GM19468 (cell line): Measurements from ENCODE around the gene LRRC49.
"Not testable (repeated sequence)": the region's sequence is repeated elsewhere in the genome, so short reads cannot be mapped to it uniquely, and the experiment has no call there.

ENCODE experiments used
- ATAC-seq: cut with Tn5 transposase; IDR thresholded peaks from one replicate; pipeline ENCODE4 v1.9.1; 2021; ENCODE audit warnings: mild to moderate bottlenecking, moderate library complexity, moderate number of reproducible peaks; ENCODE audit not compliant: unreplicated experiment; ENCODE audit errors: extremely low read depth

Gene LRRC49

GRCh38 chr15:71044006-71044405 is 151.4 kb downstream of the LRRC49 start:
- ATAC-seq: no peak

- not testable (repeated sequence) for ATAC-seq
These were observed 153.5 kb downstream of the LRRC49 start for GRCh38 chr15:71046146-71046545.

DNA sequence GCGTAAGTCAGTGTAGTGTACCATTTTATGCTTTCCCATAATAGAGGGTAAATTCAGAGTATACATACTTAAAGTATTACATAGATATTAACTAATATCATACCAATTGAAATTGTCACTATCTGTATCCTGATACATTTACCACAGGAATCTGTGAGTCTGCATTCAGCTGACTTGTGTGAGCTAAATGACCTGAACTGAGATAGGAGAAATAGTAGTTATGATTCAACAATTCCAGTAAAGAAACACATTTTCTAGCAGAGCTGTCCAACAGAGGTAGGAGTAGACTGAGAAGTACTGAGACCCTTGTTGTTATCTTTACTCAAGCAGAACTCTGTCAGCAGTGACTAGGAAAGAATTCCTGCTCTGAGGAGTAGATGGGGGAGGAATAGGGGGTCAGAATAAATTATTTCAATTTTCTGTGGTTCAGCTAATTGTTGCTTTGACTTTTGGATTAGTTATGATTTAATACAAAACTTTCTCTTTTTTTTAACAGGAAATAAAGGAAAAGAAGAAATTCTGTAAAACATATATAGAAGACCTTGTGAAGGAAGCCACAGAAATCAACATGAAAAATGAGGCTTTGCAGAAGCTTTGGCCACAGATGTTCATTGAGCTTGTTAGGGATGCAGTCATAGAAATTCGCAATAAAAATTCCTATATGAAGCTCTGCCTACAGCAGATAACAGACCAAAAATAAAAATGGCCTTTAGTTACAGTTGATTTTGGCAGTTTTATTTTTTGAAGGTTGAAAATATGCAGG is 156.5 kb downstream of the LRRC49 start:
- ATAC-seq: no peak

DNA sequence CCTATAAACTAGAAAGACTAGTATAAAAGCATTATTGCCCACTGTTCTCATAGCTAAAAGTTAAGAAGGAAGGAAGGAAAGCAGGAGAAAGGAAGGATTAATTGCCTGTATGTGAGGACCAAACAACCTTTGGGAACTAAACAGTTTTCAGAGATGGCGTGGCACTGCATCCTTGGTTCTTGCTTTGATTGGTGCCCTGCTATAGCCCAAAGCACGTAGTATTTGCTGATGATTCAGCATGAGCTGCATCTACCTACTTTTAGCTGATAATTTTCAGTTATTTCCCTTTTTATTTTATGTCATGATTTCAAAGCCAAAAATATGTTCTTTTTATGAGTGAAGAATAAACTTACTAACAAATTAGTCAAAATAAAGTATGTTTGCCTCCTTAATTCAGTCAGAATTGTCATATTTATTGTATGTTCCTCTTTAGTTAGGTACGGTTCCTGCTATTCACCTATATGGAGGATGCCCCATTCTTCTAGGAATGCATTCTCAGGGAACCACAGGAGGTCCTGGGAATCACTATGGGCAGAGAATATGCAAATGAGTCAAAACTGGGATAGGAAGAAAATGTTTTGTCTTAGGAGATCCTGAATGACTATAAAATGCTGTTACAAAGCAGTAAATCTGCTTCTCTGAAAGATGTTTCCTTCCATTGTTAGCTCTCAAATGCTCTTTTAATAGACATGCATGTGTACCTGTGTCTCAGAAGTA is 157.2 kb downstream of the LRRC49 start:
- ATAC-seq: no peak

DNA sequence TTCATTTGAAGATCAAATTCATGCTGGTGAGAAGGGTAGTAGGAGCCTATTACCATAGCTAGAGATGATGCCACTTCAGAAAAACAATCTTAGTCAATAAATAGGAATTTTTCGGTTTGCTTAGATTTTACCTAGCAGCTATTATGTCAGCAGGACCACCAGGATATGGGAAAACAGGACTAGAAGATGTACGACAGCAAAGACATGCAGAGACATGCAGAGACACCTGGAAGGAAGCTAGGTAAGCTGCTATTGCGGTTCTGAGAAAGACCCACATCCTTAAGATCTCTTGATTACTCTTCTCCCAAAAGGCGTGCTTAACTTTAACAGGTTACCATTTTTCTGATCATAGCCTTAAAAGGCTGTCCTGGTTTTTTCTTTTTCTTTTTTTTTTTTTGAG is 157.8 kb downstream of the LRRC49 start:
- ATAC-seq: no peak

DNA sequence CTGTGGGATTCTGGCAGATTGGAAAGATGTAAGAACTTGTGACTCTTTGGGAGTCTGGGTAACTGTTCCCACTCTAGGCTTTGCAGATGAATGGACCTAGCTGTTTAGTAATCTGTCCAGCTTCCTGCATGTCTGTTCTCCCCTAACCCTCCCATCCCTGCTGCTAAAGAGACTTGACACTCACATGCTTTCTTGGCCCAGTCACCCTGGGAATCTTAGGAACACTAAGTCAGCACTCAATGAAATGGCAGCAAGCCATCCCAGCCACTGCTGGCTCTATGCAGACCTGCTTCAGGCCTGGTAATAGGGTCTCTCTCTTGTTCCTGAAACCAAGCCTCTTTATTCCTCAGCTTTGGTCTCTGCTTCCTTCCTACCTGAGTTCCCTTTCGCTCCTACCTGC is 158.9 kb downstream of the LRRC49 start:
- no peak for ATAC-seq

DNA sequence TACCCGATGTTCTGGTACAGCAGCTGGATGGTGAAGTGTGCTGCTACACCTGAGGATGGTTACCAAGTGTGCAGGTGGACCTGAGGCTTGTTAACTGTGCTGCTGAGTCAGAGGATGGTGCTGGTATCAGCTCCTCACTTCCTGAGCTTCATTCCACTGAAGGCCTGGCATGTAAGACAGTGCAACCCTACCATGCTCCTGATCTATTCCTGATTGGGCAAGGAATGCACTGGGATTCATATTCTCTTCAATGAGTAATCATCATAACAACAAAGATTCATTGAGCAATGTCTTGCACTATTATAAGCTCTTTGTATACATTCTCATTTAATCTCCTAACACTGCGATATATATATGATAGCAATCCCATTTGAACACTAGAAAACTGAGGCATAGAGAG is 159.7 kb downstream of the LRRC49 start:
- ATAC-seq: no peak

GRCh38 chr15:71054286-71054952 is 161.8 kb downstream of the LRRC49 start:
- no peak for ATAC-seq

- no peak for ATAC-seq
These were observed 162.8 kb downstream of the LRRC49 start for GRCh38 chr15:71055461-71055860.

DNA sequence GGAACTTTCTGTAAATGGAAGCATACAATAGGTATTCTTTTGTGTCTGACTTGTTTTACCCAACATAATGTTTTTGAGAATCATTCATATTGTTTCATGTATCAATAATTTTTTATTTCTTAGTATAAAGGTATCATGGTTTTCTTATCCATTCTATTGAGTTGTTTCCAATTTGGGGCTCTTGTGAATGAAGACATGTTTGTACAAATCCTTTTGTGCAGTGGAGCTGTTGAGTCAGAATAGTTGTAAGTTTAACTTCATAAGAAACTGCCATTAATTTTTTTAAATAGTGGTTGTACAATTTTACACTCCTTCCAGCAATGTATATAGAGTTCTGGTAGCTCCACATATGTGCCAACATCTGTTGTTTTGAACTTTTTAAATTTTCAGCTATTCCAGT is 163.5 kb downstream of the LRRC49 start:
- ATAC-seq: no peak

- no peak for ATAC-seq
These were observed 164.5 kb downstream of the LRRC49 start for GRCh38 chr15:71057143-71057542.

- no peak for ATAC-seq
These were observed 165.0 kb downstream of the LRRC49 start for GRCh38 chr15:71057581-71057980.

- no peak for ATAC-seq
These were observed 168.4 kb downstream of the LRRC49 start for GRCh38 chr15:71060983-71061382.

DNA sequence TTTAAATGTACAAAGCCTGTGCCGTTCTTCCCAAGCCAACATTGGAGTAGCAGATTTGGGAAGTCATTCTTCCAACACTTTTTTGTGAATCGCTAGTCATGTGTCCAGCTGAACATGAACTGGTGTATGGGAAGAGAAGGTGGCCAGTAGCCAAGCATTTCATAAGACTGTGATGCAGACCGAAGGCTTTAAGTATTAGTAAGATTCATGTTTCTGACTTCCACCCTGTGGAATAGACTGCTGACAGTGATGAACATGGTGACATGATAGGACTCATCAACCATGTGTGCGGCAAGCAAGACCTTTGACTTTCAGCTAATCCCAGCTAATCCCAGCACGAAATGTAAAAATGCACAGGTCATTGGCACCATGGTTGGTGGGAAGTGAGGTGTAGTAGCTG is 174.4 kb downstream of the LRRC49 start:
- ATAC-seq: no peak

GRCh38 chr15:71069693-71070092 is 177.1 kb downstream of the LRRC49 start:
- no peak for ATAC-seq

GRCh38 chr15:71071529-71071928 is 178.9 kb downstream of the LRRC49 start:
- ATAC-seq: no peak

- ATAC-seq: no peak
These were observed 179.8 kb downstream of the LRRC49 start for GRCh38 chr15:71072423-71072822.

DNA sequence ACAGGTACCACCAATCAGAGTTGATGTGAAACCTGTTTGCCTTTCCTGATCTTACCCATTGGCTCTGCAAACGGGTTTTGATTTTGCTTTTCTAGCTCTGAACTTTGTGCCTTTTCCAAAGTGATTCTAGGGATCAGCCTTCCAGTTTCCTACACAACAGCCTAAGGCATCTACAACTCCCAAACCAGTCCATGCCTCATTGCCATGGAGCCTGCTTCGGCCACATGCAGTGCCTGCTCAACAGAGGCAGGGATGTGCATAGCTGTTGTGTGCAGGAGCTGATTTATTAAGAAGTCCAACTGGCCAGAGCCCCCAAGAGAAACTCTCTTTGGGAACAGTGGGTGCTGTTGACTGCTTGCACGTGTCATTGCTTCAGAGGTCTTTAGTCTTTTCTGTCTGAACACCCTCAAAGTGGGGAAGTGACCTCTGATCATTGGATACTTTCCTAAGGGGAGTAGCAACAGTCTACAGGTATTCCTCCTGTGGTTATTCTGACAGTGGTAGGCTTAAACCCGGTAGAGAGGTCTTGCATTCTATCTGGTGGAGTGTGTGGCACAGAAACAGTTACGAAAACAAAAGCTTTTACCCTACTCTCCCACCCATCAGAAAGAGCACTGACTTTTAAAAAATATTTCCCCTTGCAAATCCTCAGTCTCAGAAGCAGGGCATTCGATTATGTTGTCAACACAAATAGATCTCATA is 186.0 kb downstream of the LRRC49 start:
- ATAC-seq: no peak

DNA sequence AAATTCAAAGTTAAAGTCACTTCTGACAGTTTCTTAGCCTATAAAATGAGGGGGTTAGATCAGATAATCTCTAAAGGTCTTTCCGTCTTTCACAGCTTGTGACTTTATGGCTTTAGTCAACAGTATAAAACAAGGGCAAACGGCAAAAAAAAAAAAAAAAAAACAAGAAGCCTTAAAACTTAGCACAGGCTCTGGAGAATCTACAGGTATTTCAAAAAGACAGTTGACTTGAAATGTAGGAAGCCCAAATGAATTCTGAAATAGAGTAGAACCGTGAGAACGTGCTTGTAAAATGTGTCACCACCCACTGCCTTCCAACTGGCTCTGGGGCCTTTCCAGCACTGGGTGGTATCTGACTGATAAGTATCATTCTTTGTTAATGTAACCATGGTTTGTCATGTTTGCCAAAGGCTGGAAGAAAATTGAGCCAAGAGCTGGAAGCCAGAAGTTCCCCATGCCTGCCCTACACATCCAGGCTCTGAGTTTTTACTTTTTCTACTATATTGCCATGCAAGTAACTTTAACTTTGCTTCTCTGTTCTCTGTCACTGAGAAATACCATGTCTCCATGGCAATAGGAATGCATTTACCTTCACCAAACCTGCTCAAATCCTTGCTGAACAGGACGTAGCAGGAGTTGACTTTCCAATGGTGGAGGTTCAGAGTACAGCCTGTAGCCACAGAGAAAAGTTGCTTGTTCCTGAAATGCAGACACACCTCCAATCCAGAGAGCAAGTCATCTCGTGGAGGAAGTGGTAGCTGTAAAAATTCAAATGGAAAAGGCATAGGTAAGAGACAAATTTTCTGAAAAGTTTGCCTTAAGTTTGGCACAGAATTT is 186.8 kb downstream of the LRRC49 start:
- no peak for ATAC-seq

DNA sequence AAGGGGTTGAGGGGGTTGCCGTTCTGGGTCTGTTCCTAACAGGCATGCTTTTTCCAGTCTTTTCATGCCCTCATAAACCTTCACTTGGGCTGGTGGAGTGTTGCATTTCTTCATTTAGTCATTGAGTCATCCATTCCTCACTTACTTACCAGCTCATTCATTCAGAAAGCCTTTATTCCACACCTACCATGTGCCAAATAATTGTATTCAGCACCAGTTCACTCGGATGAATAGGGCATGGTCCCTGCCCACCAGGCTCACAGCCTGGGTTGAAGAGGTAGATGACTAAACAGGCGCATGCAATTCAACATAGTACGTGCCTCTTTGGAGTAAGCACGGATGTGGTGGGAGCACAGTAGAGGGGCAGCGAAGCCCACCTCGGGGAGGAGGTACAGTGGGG is 187.5 kb downstream of the LRRC49 start:
- no peak for ATAC-seq
